ENCODE measurements around the gene SPSB4.

Gene SPSB4

GRCh38 chr3:141055136-141055535 is 4.0 kb downstream of the SPSB4 start:
- DNase-seq (ENCODE audit: low read depth) = no peak

GRCh38 chr3:141055536-141056445 is 4.6 kb downstream of the SPSB4 start:
- no peak for DNase-seq (ENCODE audit: low read depth)

- DNase-seq (ENCODE audit: low read depth) = no peak
Measured at GRCh38 chr3:141056751-141057171, 5.6 kb downstream of the SPSB4 start.

GRCh38 chr3:141057436-141057835 is 6.3 kb downstream of the SPSB4 start:
- DNase-seq (ENCODE audit: low read depth) = no peak

GRCh38 chr3:141057946-141058800 is 7.0 kb downstream of the SPSB4 start:
- no peak for DNase-seq (ENCODE audit: low read depth)

GRCh38 chr3:141058996-141059395 is 7.8 kb downstream of the SPSB4 start:
- no peak for DNase-seq (ENCODE audit: low read depth)

GRCh38 chr3:141059816-141060215 is 8.7 kb downstream of the SPSB4 start:
- DNase-seq (ENCODE audit: low read depth) = no peak

- no peak for DNase-seq (ENCODE audit: low read depth)
Measured at GRCh38 chr3:141060327-141060726, 9.2 kb downstream of the SPSB4 start.

GRCh38 chr3:141063831-141064230 is 12.7 kb downstream of the SPSB4 start:
- no peak for DNase-seq (ENCODE audit: low read depth)

GRCh38 chr3:141064255-141064926 is 13.2 kb downstream of the SPSB4 start:
- no peak for DNase-seq (ENCODE audit: low read depth)

- DNase-seq (ENCODE audit: low read depth) = no peak
Measured at GRCh38 chr3:141065258-141065657, 14.1 kb downstream of the SPSB4 start.

GRCh38 chr3:141065841-141066805 is 15.0 kb downstream of the SPSB4 start:
- DNase-seq (ENCODE audit: low read depth) = no peak

- no peak for DNase-seq (ENCODE audit: low read depth)
Measured at GRCh38 chr3:141067206-141067974, 16.2 kb downstream of the SPSB4 start.

GRCh38 chr3:141070229-141070628 is 19.1 kb downstream of the SPSB4 start:
- no peak for DNase-seq (ENCODE audit: low read depth)

- DNase-seq (ENCODE audit: low read depth) = no peak
Measured at GRCh38 chr3:141070727-141071357, 19.7 kb downstream of the SPSB4 start.

- no peak for DNase-seq (ENCODE audit: low read depth)
Measured at GRCh38 chr3:141071681-141072260, 20.6 kb downstream of the SPSB4 start.

GRCh38 chr3:141072950-141073349 is 21.8 kb downstream of the SPSB4 start:
- no peak for DNase-seq (ENCODE audit: low read depth)

- DNase-seq (ENCODE audit: low read depth) = no peak
Measured at GRCh38 chr3:141073580-141073979, 22.4 kb downstream of the SPSB4 start.

GRCh38 chr3:141074529-141074928 is 23.4 kb downstream of the SPSB4 start:
- no peak for DNase-seq (ENCODE audit: low read depth)
